GM18517 (cell line): ENCODE results near the gene OR8B12.
"Not testable (repeated sequence)": the region's sequence is repeated elsewhere in the genome, so short reads cannot be mapped to it uniquely, and the experiment has no call there.

Source experiments
- ATAC-seq: cut with Tn5 transposase; IDR thresholded peaks from one replicate; pipeline ENCODE4 v1.9.1; 2021; ENCODE audit warnings: mild to moderate bottlenecking, moderate library complexity; ENCODE audit not compliant: unreplicated experiment

OR8B12 gene

GRCh38 chr11:124533626-124534025 lies 9.8 kb downstream of the OR8B12 start:
- ATAC-seq = no peak

- ATAC-seq = no peak
Observed at GRCh38 chr11:124520550-124520854, 23.0 kb downstream of the OR8B12 start.

GRCh38 chr11:124519850-124520549 lies 23.5 kb downstream of the OR8B12 start:
- no peak for ATAC-seq

GRCh38 chr11:124518989-124519451 lies 24.4 kb downstream of the OR8B12 start:
- no peak for ATAC-seq

- no peak for ATAC-seq
Observed at GRCh38 chr11:124517314-124517713, 26.1 kb downstream of the OR8B12 start.

- not testable (repeated sequence) for ATAC-seq
Observed at GRCh38 chr11:124514675-124515074, 28.8 kb downstream of the OR8B12 start.

GRCh38 chr11:124514131-124514530 lies 29.3 kb downstream of the OR8B12 start:
- no peak for ATAC-seq

GRCh38 chr11:124511745-124512144 lies 31.7 kb downstream of the OR8B12 start:
- no peak for ATAC-seq

- no peak for ATAC-seq
Observed at GRCh38 chr11:124510279-124510678, 33.2 kb downstream of the OR8B12 start.

GRCh38 chr11:124499711-124500110 lies 43.7 kb downstream of the OR8B12 start:
- ATAC-seq = no peak

GRCh38 chr11:124493016-124493655 lies 50.3 kb downstream of the OR8B12 start:
- ATAC-seq = no peak
